H9 (cell line): ENCODE results near the gene ARHGAP24. TPM values are rescaled to one million over a fixed set of nuclear protein-coding genes. Genes with fewer than 3 reads are reported as not detected.

ENCODE experiments used
- DNase-seq: peaks from one replicate; pipeline ENCODE4 v3.0.0-alpha.2; 2017
- H2AFZ ChIP-seq: one replicate; pipeline ENCODE4 v1.6.1; 2013; ENCODE audit warnings: mild to moderate bottlenecking, low read length, control low read depth, moderate library complexity
- H2AK5ac ChIP-seq: 2 replicates; pipeline ENCODE4 v1.6.1; 2013; ENCODE audit warnings: low read length, control low read depth, mixed read lengths; ENCODE audit not compliant: insufficient read length
- H2BK120ac ChIP-seq: one replicate; pipeline ENCODE4 v1.6.1; 2013; ENCODE audit warnings: low read depth, mild to moderate bottlenecking, low read length, control low read depth, inconsistent platforms; ENCODE audit not compliant: poor library complexity, severe bottlenecking
- H2BK12ac ChIP-seq: 2 replicates; pipeline ENCODE4 v1.6.1; 2013; ENCODE audit warnings: low read length, control low read depth, mixed read lengths, low read depth; ENCODE audit not compliant: insufficient read length
- H2BK15ac ChIP-seq: 2 replicates; pipeline ENCODE4 v1.6.1; 2013; ENCODE audit warnings: low read depth, low read length, control low read depth
- H2BK20ac ChIP-seq: one replicate; pipeline ENCODE4 v1.6.1; 2013; ENCODE audit warnings: low read depth, mild to moderate bottlenecking, low read length, control low read depth, inconsistent platforms; ENCODE audit not compliant: poor library complexity, severe bottlenecking
- H2BK5ac ChIP-seq: 2 replicates; pipeline ENCODE4 v1.6.1; 2013; ENCODE audit warnings: low read length, control low read depth, mixed read lengths; ENCODE audit not compliant: insufficient read length
- H3K14ac ChIP-seq: 2 replicates; pipeline ENCODE4 v1.6.1; 2013; ENCODE audit warnings: low read length, control low read depth; ENCODE audit not compliant: insufficient read depth
- H3K18ac ChIP-seq: 2 replicates; pipeline ENCODE4 v1.6.1; 2013; ENCODE audit warnings: low read depth, mild to moderate bottlenecking, mixed read lengths, low read length, control low read depth; ENCODE audit not compliant: insufficient read length
- H3K23ac ChIP-seq: 2 replicates; pipeline ENCODE4 v1.6.1; 2013; ENCODE audit warnings: low read length, control low read depth, mixed read lengths, low read depth; ENCODE audit not compliant: insufficient read length
- H3K23me2 ChIP-seq: 2 replicates; pipeline ENCODE4 v1.6.1; 2013; ENCODE audit warnings: low read depth, mild to moderate bottlenecking, mixed read lengths, low read length, control low read depth; ENCODE audit not compliant: insufficient read length, poor library complexity, severe bottlenecking
- H3K27ac ChIP-seq: 2 replicates; pipeline ENCODE4 v1.5.1; 2013; ENCODE audit warnings: low read length, control low read depth, mixed read lengths, low read depth; ENCODE audit not compliant: insufficient read length
- H3K27me3 ChIP-seq: 2 replicates; pipeline ENCODE4 v1.6.1; 2013; ENCODE audit warnings: low read length, control low read depth, inconsistent platforms; ENCODE audit not compliant: insufficient read depth
- H3K4ac ChIP-seq: 2 replicates; pipeline ENCODE4 v1.6.1; 2013; ENCODE audit warnings: low read depth, mild to moderate bottlenecking, control low read depth, inconsistent platforms, low read length, moderate library complexity
- H3K4me1 ChIP-seq: 2 replicates; pipeline ENCODE4 v1.6.1; 2013; ENCODE audit warnings: low read length, control low read depth, inconsistent platforms; ENCODE audit not compliant: insufficient read depth
- H3K4me2 ChIP-seq: 2 replicates; pipeline ENCODE4 v1.6.1; 2013; ENCODE audit warnings: low read length, control low read depth, mixed read lengths; ENCODE audit not compliant: insufficient read length, insufficient read depth
- H3K56ac ChIP-seq: 2 replicates; pipeline ENCODE4 v1.6.1; 2013; ENCODE audit warnings: low read depth, mild to moderate bottlenecking, mixed read lengths, low read length, control low read depth; ENCODE audit not compliant: insufficient read length
- H3K79me1 ChIP-seq: 2 replicates; pipeline ENCODE4 v1.6.1; 2013; ENCODE audit warnings: low read depth, mild to moderate bottlenecking, moderate library complexity, low read length, control low read depth, inconsistent platforms; ENCODE audit not compliant: insufficient read depth, poor library complexity, severe bottlenecking
- H3K79me2 ChIP-seq: 2 replicates; pipeline ENCODE4 v1.6.1; 2013; ENCODE audit warnings: low read length, control low read depth, inconsistent platforms; ENCODE audit not compliant: insufficient read depth
- H3K9ac ChIP-seq: 2 replicates; pipeline ENCODE4 v1.6.1; 2013; ENCODE audit warnings: low read length, control low read depth, mixed read lengths; ENCODE audit not compliant: insufficient read length; ENCODE audit errors: extremely low read depth
- H3K9me3 ChIP-seq: one replicate; pipeline ENCODE4 v1.6.1; 2013; ENCODE audit warnings: low read depth, low read length, inconsistent platforms; ENCODE audit not compliant: control insufficient read depth
- H3T11ph ChIP-seq: one replicate; pipeline ENCODE4 v1.6.1; 2013; ENCODE audit warnings: mild to moderate bottlenecking, low read length, control low read depth, inconsistent platforms
- H4K20me1 ChIP-seq: one replicate; pipeline ENCODE4 v1.6.1; 2013; ENCODE audit not compliant: control insufficient read depth, insufficient read length, insufficient read depth
- H4K5ac ChIP-seq: 2 replicates; pipeline ENCODE4 v1.6.1; 2013; ENCODE audit warnings: low read depth, mild to moderate bottlenecking, mixed read lengths, low read length, control low read depth; ENCODE audit not compliant: insufficient read length
- H4K8ac ChIP-seq: replicated peaks from 2 replicates; pipeline ENCODE4 v1.6.1; 2013; ENCODE audit warnings: low read length, control low read depth, mixed read lengths, low read depth; ENCODE audit not compliant: insufficient read length
- H4K91ac ChIP-seq: 2 replicates; pipeline ENCODE4 v1.6.1; 2013; ENCODE audit warnings: low read depth, mild to moderate bottlenecking, moderate library complexity, mixed read lengths, low read length, control low read depth; ENCODE audit not compliant: insufficient read length
- H3K27ac Mint-ChIP-seq, 3 experiments: 2 replicates in 2 of 3; 3 replicates in 1 of 3; pipeline ENCODE4 v1.8.0; 2020 to 2021; ENCODE audit warnings: mixed read lengths in 3 of 3, mild to moderate bottlenecking in 1 of 3, moderate library complexity in 1 of 3
- H3K27me3 Mint-ChIP-seq: 2 replicates; pipeline ENCODE4 v1.8.0; 2021; ENCODE audit warnings: low read depth, mild to moderate bottlenecking, moderate library complexity, mixed read lengths
- H3K36me3 Mint-ChIP-seq, 3 experiments: 2 replicates in 2 of 3; 3 replicates in 1 of 3; pipeline ENCODE4 v1.8.0; 2020 to 2021; ENCODE audit warnings: low read depth in 3 of 3, mixed read lengths in 3 of 3; ENCODE audit not compliant: insufficient read depth in 1 of 3
- H3K4me1 Mint-ChIP-seq, 2 experiments: 2 replicates each; pipeline ENCODE4 v1.8.0; 2020; ENCODE audit warnings: mixed read lengths in 2 of 2
- H3K4me3 Mint-ChIP-seq, 2 experiments: 2 replicates in 1 of 2; 3 replicates in 1 of 2; pipeline ENCODE4 v1.8.0; 2020 to 2021; ENCODE audit warnings: mild to moderate bottlenecking in 2 of 2, mixed read lengths in 2 of 2, moderate library complexity in 1 of 2
- H3K9me3 Mint-ChIP-seq, 2 experiments: 2 replicates in 1 of 2; 3 replicates in 1 of 2; pipeline ENCODE4 v1.8.0; 2020; ENCODE audit warnings: mild to moderate bottlenecking in 2 of 2, mixed read lengths in 2 of 2, moderate library complexity in 1 of 2
- CTCF ChIP-seq: fragments of 200-600 bp; sonication (generic); conservative IDR thresholded peaks from 3 replicates; pipeline ENCODE4 v1.8.0; 2021; ENCODE audit warnings: antibody characterized with exemption, mild to moderate bottlenecking
- WGBS: extraction: QIAGEN DNeasy Blood & Tissue Kit; methylation state at CpG from one replicate; pipeline ENCODE4 v1.1.7; 2013; ENCODE audit warnings: missing lambda C conversion rate, low lambda C conversion rate, mixed read lengths; ENCODE audit not compliant: insufficient read length; ENCODE audit errors: extremely low coverage; 5-methylcytosine and 5-hydroxymethylcytosine counted together
- total RNA-seq: library from RNA; stranded (reverse); gene quantifications from 2 replicates; pipeline ENCODE4 v1.2.1, GENCODE V29; 2021

The ARHGAP24 gene
- total RNA-seq, 1 experiment from 2014 or later: 0.37 TPM

- Histone ChIP-seq H3K9ac (no peak overlapping the region), H3T11ph (no peak overlapping the region), H3K27me3 (no peaks in the 10 kb centered on the region), H3K79me2 (no peaks in the 10 kb centered on the region), H2BK12ac (no peak overlapping the region), H2BK5ac (no peak overlapping the region), H4K8ac (no peak overlapping the region), H3K27ac (no peak overlapping the region), H3K9me3 (no peaks in the 10 kb centered on the region), H3K4me1 (no peaks in the 10 kb centered on the region), H3K14ac (no peak overlapping the region), H4K91ac (no peak overlapping the region), H2AK5ac (no peak overlapping the region), H2BK15ac (no peak overlapping the region), H3K56ac (no peak overlapping the region), H3K23me2 (no peaks in the 10 kb centered on the region), H2BK120ac (no peak overlapping the region), H3K79me1 (no peaks in the 10 kb centered on the region), H4K20me1 (no peaks in the 10 kb centered on the region), H2BK20ac (no peak overlapping the region), H3K4ac (no peak overlapping the region), H3K23ac (no peak overlapping the region), H4K5ac (no peak overlapping the region), H2AFZ (no peak overlapping the region), H3K4me2 (no peak overlapping the region), H3K18ac (no peak overlapping the region)
- H3K9me3 Mint-ChIP-seq: no peaks in the 10 kb centered on the region
- H3K27ac Mint-ChIP-seq: no peak overlapping the region
- no CpG with 5 or more reads among the region's 3 CpGs for WGBS
- DNase-seq: no peak
- no peak for TF ChIP-seq CTCF
- H3K36me3 Mint-ChIP-seq: no peaks in the 10 kb centered on the region
- no peaks in the 10 kb centered on the region for H3K27me3 Mint-ChIP-seq
- H3K4me1 Mint-ChIP-seq: no peaks in the 10 kb centered on the region
- no peak overlapping the region for H3K4me3 Mint-ChIP-seq
These were observed 241.2 kb downstream of the ARHGAP24 start for GRCh38 chr4:85715991-85716737.
